Neutrophil (primary cell): Measurements from ENCODE around the gene BCR.
A peak's percentile ranks its signal among the peaks of the same experiment; 100 is the strongest.

Source experiments
- H3K27ac ChIP-seq: fragments of 200-600 bp; sonication (generic); 2 replicates; pipeline ENCODE4 v1.5.1; 2016; ENCODE audit warnings: mild to moderate bottlenecking, moderate library complexity
- H3K27me3 ChIP-seq: fragments of 200-600 bp; sonication (generic); 2 replicates; pipeline ENCODE4 v1.6.0; 2016; ENCODE audit warnings: mild to moderate bottlenecking
- H3K36me3 ChIP-seq: fragments of 200-600 bp; sonication (generic); 2 replicates; pipeline ENCODE4 v1.5.1; 2017
- H3K4me1 ChIP-seq, 2 experiments: fragments of 200-600 bp in 1 of 2; sonication (generic) in 1 of 2; 1 replicate in 1 of 2; 2 replicates in 1 of 2; pipeline versions ENCODE4 v1.5.1 to v1.6.1; 2013 to 2016; ENCODE audit warnings: low read depth in 1 of 2, low read length in 1 of 2, mild to moderate bottlenecking in 1 of 2, moderate library complexity in 1 of 2; ENCODE audit not compliant: control insufficient read depth in 1 of 2, insufficient read depth in 1 of 2
- H3K4me3 ChIP-seq, 2 experiments: fragments of 200-600 bp in 1 of 2; sonication (generic) in 1 of 2; 1 replicate in 1 of 2; 2 replicates in 1 of 2; pipeline ENCODE4 v1.5.1; 2013 to 2016; ENCODE audit warnings: low read depth in 1 of 2, low read length in 1 of 2, mild to moderate bottlenecking in 1 of 2, moderate library complexity in 1 of 2
- H3K9me3 ChIP-seq: fragments of 200-600 bp; sonication (generic); 2 replicates; pipeline ENCODE4 v1.5.1; 2016
- CTCF ChIP-seq: fragments of 200-600 bp; sonication (generic); IDR thresholded peaks from 2 replicates; pipeline ENCODE4 v1.5.1; 2016; ENCODE audit warnings: antibody characterized with exemption

Gene BCR

GRCh38 chr22:23289130-23289503 lies 108.8 kb downstream of the BCR start:
- H3K4me3 ChIP-seq, result no peak overlapping the region
- H3K4me1 ChIP-seq, result no peaks in the 10 kb centered on the region
- no peak overlapping the region for H3K27ac ChIP-seq
- no peaks in the 10 kb centered on the region for H3K9me3 ChIP-seq
- no peaks in the 10 kb centered on the region for H3K27me3 ChIP-seq
- H3K36me3 ChIP-seq, result peaks cover 100% of the 10 kb centered on the region
- no peak for TF ChIP-seq CTCF

DNA sequence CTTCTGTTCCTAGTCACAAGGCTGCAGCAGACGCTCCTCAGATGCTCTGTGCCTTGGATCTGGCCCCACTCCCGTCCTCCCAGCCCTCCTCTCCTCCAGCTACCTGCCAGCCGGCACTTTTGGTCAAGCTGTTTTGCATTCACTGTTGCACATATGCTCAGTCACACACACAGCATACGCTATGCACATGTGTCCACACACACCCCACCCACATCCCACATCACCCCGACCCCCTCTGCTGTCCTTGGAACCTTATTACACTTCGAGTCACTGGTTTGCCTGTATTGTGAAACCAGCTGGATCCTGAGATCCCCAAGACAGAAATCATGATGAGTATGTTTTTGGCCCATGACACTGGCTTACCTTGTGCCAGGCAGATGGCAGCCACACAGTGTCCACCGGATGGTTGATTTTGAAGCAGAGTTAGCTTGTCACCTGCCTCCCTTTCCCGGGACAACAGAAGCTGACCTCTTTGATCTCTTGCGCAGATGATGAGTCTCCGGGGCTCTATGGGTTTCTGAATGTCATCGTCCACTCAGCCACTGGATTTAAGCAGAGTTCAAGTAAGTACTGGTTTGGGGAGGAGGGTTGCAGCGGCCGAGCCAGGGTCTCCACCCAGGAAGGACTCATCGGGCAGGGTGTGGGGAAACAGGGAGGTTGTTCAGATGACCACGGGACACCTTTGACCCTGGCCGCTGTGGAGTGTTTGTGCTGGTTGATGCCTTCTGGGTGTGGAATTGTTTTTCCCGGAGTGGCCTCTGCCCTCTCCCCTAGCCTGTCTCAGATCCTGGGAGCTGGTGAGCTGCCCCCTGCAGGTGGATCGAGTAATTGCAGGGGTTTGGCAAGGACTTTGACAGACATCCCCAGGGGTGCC lies 109.8 kb downstream of the BCR start:
- Histone ChIP-seq H3K4me1 (no peaks in the 10 kb centered on the region), H3K9me3 (no peaks in the 10 kb centered on the region), H3K27ac (no peak overlapping the region), H3K36me3 (peaks cover 100% of the 10 kb centered on the region), H3K27me3 (no peaks in the 10 kb centered on the region), H3K4me3 (no peak overlapping the region)
- TF ChIP-seq CTCF, result peak; percentile 76

GRCh38 chr22:23291806-23292452 lies 111.6 kb downstream of the BCR start:
- Histone ChIP-seq H3K36me3 (peaks cover 97% of the 10 kb centered on the region), H3K9me3 (no peaks in the 10 kb centered on the region), H3K27ac (no peak overlapping the region), H3K4me1 (no peaks in the 10 kb centered on the region), H3K4me3 (no peak overlapping the region), H3K27me3 (no peaks in the 10 kb centered on the region)
- TF ChIP-seq CTCF, result no peak

DNA sequence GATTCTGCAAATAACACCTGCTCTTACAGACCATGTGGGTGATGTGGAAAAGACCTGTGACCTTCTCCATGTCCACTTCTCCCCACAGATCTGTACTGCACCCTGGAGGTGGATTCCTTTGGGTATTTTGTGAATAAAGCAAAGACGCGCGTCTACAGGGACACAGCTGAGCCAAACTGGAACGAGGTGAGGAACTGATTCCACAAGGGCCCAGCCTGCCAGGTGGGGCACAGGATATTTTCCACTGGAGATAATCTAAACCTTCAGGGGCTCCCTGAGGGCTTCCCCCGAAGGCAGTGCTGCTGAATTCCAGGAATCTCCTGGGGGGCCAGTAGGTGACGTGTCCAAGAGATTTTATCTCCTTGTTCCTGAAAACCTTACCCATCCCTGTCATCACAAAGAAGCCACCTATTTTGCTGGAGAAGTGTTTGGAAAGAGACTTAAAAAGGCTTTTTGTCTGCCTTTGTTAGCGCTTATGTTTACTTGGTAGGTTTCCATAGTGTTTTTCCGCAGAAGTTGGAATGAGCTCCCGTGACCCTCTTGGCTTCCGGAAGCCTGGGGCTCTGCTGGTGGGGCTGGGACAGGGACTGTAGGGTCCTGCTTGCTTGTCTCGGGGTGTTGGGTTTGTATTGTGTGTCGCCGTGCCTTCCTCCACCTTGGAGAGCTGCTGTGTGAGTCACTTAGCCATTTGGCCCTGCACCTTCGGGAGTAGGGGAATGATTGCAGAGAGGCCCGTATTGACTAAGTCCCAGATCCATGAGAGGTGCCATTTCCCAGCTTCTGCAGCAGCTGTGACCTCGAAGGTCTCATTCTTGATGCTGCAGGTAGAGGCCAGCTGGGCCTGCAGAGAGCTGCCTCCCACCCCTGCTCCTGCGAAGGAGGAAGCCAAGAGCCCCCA lies 112.4 kb downstream of the BCR start:
- H3K4me3 ChIP-seq, result no peak overlapping the region
- no peak overlapping the region for H3K27ac ChIP-seq
- no peak for TF ChIP-seq CTCF
- H3K9me3 ChIP-seq, result no peaks in the 10 kb centered on the region
- H3K27me3 ChIP-seq, result no peaks in the 10 kb centered on the region
- no peaks in the 10 kb centered on the region for H3K4me1 ChIP-seq
- H3K36me3 ChIP-seq, result peaks cover 97% of the 10 kb centered on the region

GRCh38 chr22:23293720-23294119 lies 113.4 kb downstream of the BCR start:
- no peak for TF ChIP-seq CTCF
- H3K4me3 ChIP-seq, result no peak overlapping the region
- no peak overlapping the region for H3K27ac ChIP-seq
- peaks cover 95% of the 10 kb centered on the region for H3K36me3 ChIP-seq
- no peaks in the 10 kb centered on the region for H3K27me3 ChIP-seq
- H3K9me3 ChIP-seq, result no peaks in the 10 kb centered on the region
- no peaks in the 10 kb centered on the region for H3K4me1 ChIP-seq
